ENCODE measurements around the gene CMTM6.

Gene CMTM6

GRCh38 chr3:32511005-32511404, 8.4 kb upstream of the CMTM6 start:
- TF ChIP-seq, protein P1, sequence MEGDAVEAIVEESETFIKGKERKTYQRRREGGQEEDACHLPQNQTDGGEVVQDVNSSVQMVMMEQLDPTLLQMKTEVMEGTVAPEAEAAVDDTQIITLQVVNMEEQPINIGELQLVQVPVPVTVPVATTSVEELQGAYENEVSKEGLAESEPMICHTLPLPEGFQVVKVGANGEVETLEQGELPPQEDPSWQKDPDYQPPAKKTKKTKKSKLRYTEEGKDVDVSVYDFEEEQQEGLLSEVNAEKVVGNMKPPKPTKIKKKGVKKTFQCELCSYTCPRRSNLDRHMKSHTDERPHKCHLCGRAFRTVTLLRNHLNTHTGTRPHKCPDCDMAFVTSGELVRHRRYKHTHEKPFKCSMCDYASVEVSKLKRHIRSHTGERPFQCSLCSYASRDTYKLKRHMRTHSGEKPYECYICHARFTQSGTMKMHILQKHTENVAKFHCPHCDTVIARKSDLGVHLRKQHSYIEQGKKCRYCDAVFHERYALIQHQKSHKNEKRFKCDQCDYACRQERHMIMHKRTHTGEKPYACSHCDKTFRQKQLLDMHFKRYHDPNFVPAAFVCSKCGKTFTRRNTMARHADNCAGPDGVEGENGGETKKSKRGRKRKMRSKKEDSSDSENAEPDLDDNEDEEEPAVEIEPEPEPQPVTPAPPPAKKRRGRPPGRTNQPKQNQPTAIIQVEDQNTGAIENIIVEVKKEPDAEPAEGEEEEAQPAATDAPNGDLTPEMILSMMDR (conservative IDR thresholded peaks at IDR 0.05; ENCODE audit: low read depth, low read length) = no peak
- H3K4me3 ChIP-seq (ENCODE audit: low read depth, low read length) = no peak overlapping the region
- no peak for DNase-seq (ENCODE audit: low read depth)

DNA sequence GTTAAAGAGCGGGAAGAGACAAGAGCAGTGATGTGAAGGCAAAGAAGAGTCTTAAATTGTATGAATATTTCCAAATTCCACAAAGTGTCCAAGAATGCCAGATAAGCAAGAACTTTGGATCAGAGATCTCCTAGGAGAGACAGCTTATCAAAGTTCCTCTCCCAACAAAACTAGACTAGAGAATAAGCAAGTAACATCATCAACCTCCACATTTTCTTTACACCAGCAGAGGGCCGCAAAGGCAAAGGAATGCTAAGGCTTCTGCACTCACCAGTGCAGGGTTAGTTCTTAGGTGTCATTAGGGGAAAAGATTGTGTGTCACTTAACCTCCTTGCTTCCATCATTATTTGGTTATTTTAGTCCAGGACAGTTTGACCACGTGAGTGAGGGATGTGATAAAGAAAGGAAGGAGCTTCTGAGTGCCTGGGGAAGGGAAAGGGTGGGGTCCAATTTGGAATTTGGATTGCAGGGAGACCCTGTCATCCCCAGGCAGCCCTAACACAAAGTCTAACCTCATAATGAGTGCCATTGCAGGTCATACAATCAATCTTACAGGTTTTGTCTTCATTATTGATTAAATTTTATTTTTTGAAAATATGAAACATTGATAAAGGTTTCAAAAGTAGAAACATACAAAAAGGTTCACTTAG, 7.5 kb upstream of the CMTM6 start:
- no peak overlapping the region for H3K4me3 ChIP-seq (ENCODE audit: low read depth, low read length)
- TF ChIP-seq, protein P1 (conservative IDR thresholded peaks at IDR 0.05; ENCODE audit: low read depth, low read length) = peak; percentile 87
- peak; percentile 84 for DNase-seq (ENCODE audit: low read depth)

- TF ChIP-seq, protein P1 (conservative IDR thresholded peaks at IDR 0.05; ENCODE audit: low read depth, low read length) = no peak
- peak; percentile 33 for DNase-seq (ENCODE audit: low read depth)
- H3K4me3 ChIP-seq (ENCODE audit: low read depth, low read length) = no peak overlapping the region
These were observed 6.1 kb upstream of the CMTM6 start for GRCh38 chr3:32508711-32509110.

DNA sequence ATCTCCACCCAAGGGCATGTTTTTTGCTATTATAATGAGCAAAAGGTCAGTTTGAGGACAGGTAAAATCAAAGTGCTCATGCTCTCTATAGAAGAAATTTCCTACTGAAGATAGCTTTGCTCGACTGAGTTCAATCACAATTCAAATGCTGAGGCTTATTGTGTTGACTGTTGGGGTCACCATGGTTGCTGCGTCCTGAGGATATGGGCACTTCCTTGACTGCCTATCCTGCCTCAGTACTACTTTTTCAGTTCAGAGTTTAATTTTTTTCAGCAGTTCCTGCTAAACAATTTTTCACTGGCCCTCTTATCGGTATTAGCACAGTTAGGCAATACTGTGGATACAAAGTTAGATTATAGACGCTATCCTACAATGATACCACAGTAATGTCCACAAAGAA, 3.8 kb upstream of the CMTM6 start:
- H3K4me3 ChIP-seq (ENCODE audit: low read depth, low read length) = no peak overlapping the region
- TF ChIP-seq, protein P1 (conservative IDR thresholded peaks at IDR 0.05; ENCODE audit: low read depth, low read length) = no peak

GRCh38 chr3:32502946-32503286, 264 bp upstream of the CMTM6 start:
- peak overlapping the region; percentile 84 for H3K4me3 ChIP-seq (ENCODE audit: low read depth, low read length)
- no peak for DNase-seq (ENCODE audit: low read depth)
- TF ChIP-seq, protein P1 (conservative IDR thresholded peaks at IDR 0.05; ENCODE audit: low read depth, low read length) = no peak

More for the DNA sequence above, 3.8 kb upstream of the CMTM6 start:
- no peak for DNase-seq (ENCODE audit: low read depth)

GRCh38 chr3:32501783-32502117, 902 bp downstream of the CMTM6 start:
- H3K4me3 ChIP-seq (ENCODE audit: low read depth, low read length) = peak overlapping the region; percentile 84
- no peak for DNase-seq (ENCODE audit: low read depth)
- TF ChIP-seq, protein P1 (conservative IDR thresholded peaks at IDR 0.05; ENCODE audit: low read depth, low read length) = no peak

Data from choroid plexus epithelial cell (primary cell).